SK-N-SH (cell line): ENCODE data around the gene NEK8. TPM values are rescaled to one million over a fixed set of nuclear protein-coding genes. Genes with fewer than 3 reads are reported as not detected.
"Not testable (repeated sequence)": the region's sequence is repeated elsewhere in the genome, so short reads cannot be mapped to it uniquely, and the experiment has no call there.

ENCODE experiments used
- CTCF ChIA-PET: fragments of 300-600, 350-600 bp; formaldehyde crosslinking; extraction: SDS; loops from one replicate; lab custom pipeline; 2021; lab: Yijun Ruan, JAX
- POLR2A ChIA-PET: fragments of 350-600 bp; sonication (Branson Sonifier 250); formaldehyde crosslinking; extraction: SDS; loops from one replicate; lab custom pipeline; 2020; ENCODE audit warnings: antibody characterized with exemption, inconsistent platforms; lab: Yijun Ruan, JAX
- DNase-seq: peaks from one replicate; pipeline ENCODE4 v3.0.0; 2012
- H2AFZ ChIP-seq: fragments of 200-600 bp; sonication (generic); 2 replicates; pipeline ENCODE4 v1.8.1; 2016; ENCODE audit warnings: antibody characterized with exemption, mild to moderate bottlenecking, low read depth
- H3F3A ChIP-seq: fragments of 200-600 bp; sonication (generic); replicated peaks from 2 replicates; pipeline ENCODE3; 2016; ENCODE audit warnings: antibody characterized with exemption, mild to moderate bottlenecking; ENCODE audit not compliant: insufficient read depth
- H3K27ac ChIP-seq, 2 experiments: fragments of 200-500 bp in 1 of 2; fragments of 200-600 bp in 1 of 2; sonication (Bioruptor generic) in 1 of 2; sonication (generic), shearing (Covaris generic) in 1 of 2; 2 replicates each; pipeline versions ENCODE4 v1.5.1 to v1.6.1; 2014 to 2016; ENCODE audit warnings: low read depth in 2 of 2, inconsistent platforms in 1 of 2, low read length in 1 of 2, mild to moderate bottlenecking in 1 of 2, mixed read lengths in 1 of 2
- H3K27me3 ChIP-seq: fragments of 200-600 bp; sonication (generic), shearing (Covaris generic); 2 replicates; pipeline ENCODE4 v1.6.1; 2016; ENCODE audit warnings: mixed run types; ENCODE audit not compliant: insufficient read depth
- H3K36me3 ChIP-seq, 2 experiments: fragments of 200-500 bp in 1 of 2; fragments of 200-600 bp in 1 of 2; sonication (Bioruptor generic) in 1 of 2; sonication (generic) in 1 of 2; replicated peaks in 1 of 2; 2 replicates each; pipeline versions ENCODE3 to v1.5.1; 2014 to 2016; ENCODE audit warnings: low read length in 1 of 2, mild to moderate bottlenecking in 1 of 2; ENCODE audit not compliant: insufficient read depth in 2 of 2, control insufficient read depth in 1 of 2
- H3K4me1 ChIP-seq, 2 experiments: fragments of 200-500 bp in 1 of 2; fragments of 200-600 bp in 1 of 2; sonication (Bioruptor generic) in 1 of 2; sonication (generic), shearing (Covaris generic) in 1 of 2; 2 replicates each; pipeline versions ENCODE4 v1.5.1 to v1.6.1; 2014 to 2016; ENCODE audit warnings: low read depth in 1 of 2, low read length in 1 of 2, mixed run types in 1 of 2; ENCODE audit not compliant: insufficient read depth in 2 of 2, control insufficient read depth in 1 of 2
- H3K4me2 ChIP-seq: fragments of 200-600 bp; sonication (generic), shearing (Covaris generic); 2 replicates; pipeline ENCODE4 v1.6.1; 2017; ENCODE audit warnings: mixed run types
- H3K4me3 ChIP-seq, 2 experiments: fragments of 200-500 bp in 1 of 2; fragments of 200-600 bp in 1 of 2; sonication (Bioruptor generic) in 1 of 2; sonication (generic), shearing (Covaris generic) in 1 of 2; 2 replicates each; pipeline versions ENCODE4 v1.5.1 to v1.8.1; 2014 to 2016; ENCODE audit warnings: low read depth in 2 of 2, inconsistent platforms in 1 of 2, low read length in 1 of 2, mild to moderate bottlenecking in 1 of 2, mixed read lengths in 1 of 2, moderate library complexity in 1 of 2
- H3K79me2 ChIP-seq: fragments of 200-600 bp; sonication (generic); 2 replicates; pipeline ENCODE4 v1.8.1; 2017; ENCODE audit warnings: mild to moderate bottlenecking; ENCODE audit not compliant: insufficient read depth
- H3K9ac ChIP-seq: fragments of 200-600 bp; sonication (generic); 2 replicates; pipeline ENCODE4 v1.6.1; 2017; ENCODE audit warnings: mixed run types
- H3K9me2 ChIP-seq: fragments of 200-600 bp; sonication (generic); 2 replicates; pipeline ENCODE4 v1.6.1; 2017; ENCODE audit warnings: mixed run types
- H3K9me3 ChIP-seq: fragments of 200-600 bp; sonication (generic); 2 replicates; pipeline ENCODE4 v1.6.1; 2017; ENCODE audit warnings: mixed run types, mild to moderate bottlenecking, moderate library complexity
- H4K20me1 ChIP-seq: fragments of 200-600 bp; sonication (generic); 2 replicates; pipeline ENCODE4 v1.6.1; 2017; ENCODE audit warnings: mild to moderate bottlenecking, mixed run types; ENCODE audit not compliant: insufficient read depth
- EP300 ChIP-seq, 2 experiments: IDR thresholded peaks; 2 replicates each; pipeline versions ENCODE4 v1.4.0 to v1.6.1; 2012; ENCODE audit warnings: borderline replicate concordance in 1 of 2, low read depth in 1 of 2, low read length in 1 of 2
- GABPA ChIP-seq: IDR thresholded peaks from 2 replicates; pipeline ENCODE4 v1.4.0; 2012; ENCODE audit warnings: low read depth, mild to moderate bottlenecking
- JUND ChIP-seq: IDR thresholded peaks from 2 replicates; pipeline ENCODE4 v1.4.0; 2012
- MEF2A ChIP-seq: IDR thresholded peaks from 2 replicates; pipeline ENCODE4 v1.4.0; 2012; ENCODE audit warnings: low read depth, borderline replicate concordance
- MXI1 ChIP-seq: IDR thresholded peaks from 2 replicates; pipeline ENCODE4 v1.6.1; 2012; ENCODE audit warnings: mild to moderate bottlenecking, low read depth, low read length, improper control_type of control experiment
- NRF1 ChIP-seq: IDR thresholded peaks from 2 replicates; pipeline ENCODE4 v1.6.1; 2012; ENCODE audit warnings: low read depth, mild to moderate bottlenecking, low read length
- RAD21 ChIP-seq: IDR thresholded peaks from 2 replicates; pipeline ENCODE4 v1.6.1; 2012; ENCODE audit warnings: mild to moderate bottlenecking, low read length
- RCOR1 ChIP-seq: fragments of 150-350 bp; IDR thresholded peaks from 2 replicates; pipeline ENCODE4 v1.6.1; 2017; ENCODE audit warnings: antibody characterized with exemption, low read length
- RXRA ChIP-seq: IDR thresholded peaks from 2 replicates; pipeline ENCODE4 v1.4.0; 2012; ENCODE audit warnings: low read depth, mild to moderate bottlenecking, borderline replicate concordance
- SIN3A ChIP-seq: IDR thresholded peaks from 2 replicates; pipeline ENCODE4 v1.6.1; 2012; ENCODE audit warnings: low read depth, mild to moderate bottlenecking, low read length, moderate library complexity, borderline replicate concordance
- TAF1 ChIP-seq: IDR thresholded peaks from 2 replicates; pipeline ENCODE4 v1.6.1; 2012; ENCODE audit warnings: low read depth, mild to moderate bottlenecking, low read length, moderate library complexity, borderline replicate concordance
- TCF12 ChIP-seq: IDR thresholded peaks from 2 replicates; pipeline ENCODE4 v1.4.0; 2012
- WGBS: methylation state at CpG from one replicate; pipeline ENCODE4 v1.1.6; 2017; ENCODE audit warnings: low lambda C conversion rate; 5-methylcytosine and 5-hydroxymethylcytosine counted together
- polyA plus RNA-seq, 3 experiments: library from polyadenylated mRNA; depleted of rRNA; stranded (reverse); fragments of >200 nt; gene quantifications; 2 replicates each; pipeline ENCODE4 v1.2.3, GENCODE V29; 2012

NEK8 gene
- polyA plus RNA-seq, 1 of the 3 experiments (the other 2 are of a cell fraction): 6.0 TPM

DNA sequence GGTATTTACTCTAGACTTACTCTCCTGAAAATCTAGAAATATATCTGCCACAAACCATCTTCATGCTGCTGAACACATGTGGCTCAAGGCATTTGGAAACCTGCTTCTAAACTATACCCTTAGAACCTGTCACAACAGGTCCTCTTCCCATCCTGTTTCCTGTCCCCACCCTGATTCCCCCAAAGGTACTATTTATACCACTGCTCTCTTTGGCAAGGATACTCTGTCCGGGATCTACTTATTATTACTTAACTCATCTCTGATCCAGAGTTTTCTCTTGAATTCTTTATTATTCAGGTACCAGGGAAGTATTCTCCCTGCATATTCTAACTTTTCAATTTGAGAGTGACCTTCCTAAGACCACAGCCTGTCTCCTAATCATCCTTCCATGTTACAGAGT is 48.6 kb downstream of the NEK8 start:
- POLR2A ChIA-PET: interaction anchor here (0.6 kb wide), 1 partner anchor 121 kb away, joined by 3 read pairs; no protein-coding TSS in a partner anchor
- Histone ChIP-seq H3K4me3 (no peak overlapping the region), H3K9ac (no peak overlapping the region), H3K9me2 (no peaks in the 10 kb centered on the region), H3K27me3 (no peaks in the 10 kb centered on the region), H2AFZ (no peak overlapping the region), H3K9me3 (no peaks in the 10 kb centered on the region), H3K36me3 (peaks cover 0 to 20% of the 10 kb centered on the region in 2 experiments), H3K79me2 (peaks cover 73% of the 10 kb centered on the region), H3K4me2 (no peak overlapping the region), H3F3A (peaks cover 7% of the 10 kb centered on the region)
- 79% methylated on average over 1 of the region's 1 CpG for WGBS
- TF ChIP-seq MEF2A (no peak), GABPA (no peak), MXI1 (no peak)
- TF ChIP-seq, all 33 proteins: peak for 0
- no peak for DNase-seq
- CTCF ChIA-PET: interaction anchor here (5.3 to 12.6 kb wide), 2 partner anchors 13 kb away, joined by 64 to 82 read pairs; no protein-coding TSS in a partner anchor
- peaks cover 17% of the 10 kb centered on the region; the same call in 1 of the 2 replicates for H4K20me1 ChIP-seq
- no peaks in the 10 kb centered on the region for H3K4me1 ChIP-seq
- H3K27ac ChIP-seq: no peak overlapping the region

GRCh38 chr17:28779601-28780000 is 51.0 kb downstream of the NEK8 start:
- H3K9me2 ChIP-seq, H3K9me3 ChIP-seq, H3K9ac ChIP-seq, H3K4me3 ChIP-seq, H3K4me2 ChIP-seq, H3K4me1 ChIP-seq, H3K27me3 ChIP-seq, DNase-seq, H3K27ac ChIP-seq, H3F3A ChIP-seq, POLR2A ChIA-PET, H2AFZ ChIP-seq: not testable (repeated sequence)
- CTCF ChIA-PET: interaction anchor here (12.6 kb wide), 1 partner anchor 15 kb away, joined by 64 read pairs; no protein-coding TSS in a partner anchor
- Histone ChIP-seq H3K36me3 (peaks cover 0 to 15% of the 10 kb centered on the region in 2 experiments), H3K79me2 (peaks cover 78% of the 10 kb centered on the region), H4K20me1 (peaks cover 17% of the 10 kb centered on the region; the same call in 1 of the 2 replicates)
- WGBS: 94% methylated on average over 13 of the region's 13 CpGs

DNA sequence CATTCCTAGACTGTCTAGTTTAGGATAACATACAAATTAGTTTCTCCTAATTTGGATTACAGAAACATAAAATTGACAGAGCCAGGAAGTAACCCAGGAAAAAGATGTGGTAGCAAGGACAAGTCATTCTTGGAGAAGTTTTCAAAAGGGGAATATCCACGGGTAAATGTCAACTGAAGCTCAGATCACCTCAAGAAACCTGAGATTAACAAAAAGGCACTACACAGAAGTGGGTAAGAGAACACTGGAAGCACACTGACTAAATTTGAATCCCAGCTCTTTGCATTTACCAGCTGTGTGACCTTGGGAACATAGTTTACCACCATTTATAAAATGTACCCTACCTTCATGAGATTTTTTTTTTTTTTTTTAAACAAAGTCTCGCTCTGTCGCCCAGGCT is 54.6 kb downstream of the NEK8 start:
- TF ChIP-seq RCOR1: no peak
- TF ChIP-seq TAF1: no peak
- TF ChIP-seq EP300 (IDR thresholded peaks at IDR 0.05; ENCODE audit: borderline replicate concordance in 1 of 2, low read depth in 1 of 2, low read length in 1 of 2): no peak
- TF ChIP-seq NRF1: no peak
- no peak for TF ChIP-seq RXRA
- TF ChIP-seq TCF12: no peak
- TF ChIP-seq SIN3A: no peak
- no peak for TF ChIP-seq JUND
- TF ChIP-seq RAD21: no peak
- TF ChIP-seq, all 33 proteins: peak for 0
- no peak overlapping the region for H3K4me2 ChIP-seq
- H3K9me3 ChIP-seq: no peaks in the 10 kb centered on the region
- no peak overlapping the region for H2AFZ ChIP-seq
- WGBS: 78% methylated on average over 3 of the region's 3 CpGs
- H4K20me1 ChIP-seq: 0 out of 2 replicates have a peak, but pooled peaks cover 5% of the 10 kb centered on the region
- no peaks in the 10 kb centered on the region for H3K27me3 ChIP-seq
- no peaks in the 10 kb centered on the region for H3K4me1 ChIP-seq
- H3K9me2 ChIP-seq: no peaks in the 10 kb centered on the region
- H3K36me3 ChIP-seq: peaks cover 0 to 13% of the 10 kb centered on the region in 2 experiments
- H3K79me2 ChIP-seq: peaks cover 54% of the 10 kb centered on the region
- no peak overlapping the region for H3K4me3 ChIP-seq
- ChIA-PET CTCF (interaction anchor here (1.3 to 12.6 kb wide), 2 partner anchors 19 to 56 kb away, joined by 3 to 64 read pairs; no protein-coding TSS in a partner anchor), POLR2A (no interaction called here)
- H3K9ac ChIP-seq: no peak overlapping the region
- no peak overlapping the region for H3K27ac ChIP-seq
- DNase-seq: no peak
- no peaks in the 10 kb centered on the region for H3F3A ChIP-seq
